Bronchial smooth muscle cell (primary cell): ENCODE results near the gene C3. TPM values are rescaled to one million over a fixed set of nuclear protein-coding genes. Genes with fewer than 3 reads are reported as not detected.

Experiments
- total RNA-seq: library from RNA; depleted of rRNA; stranded (reverse); fragments of >200 nt; gene quantifications from 2 replicates; pipeline ENCODE4 v1.2.1, GENCODE V29; 2014

The C3 gene
- 10.6 and 15.7 TPM in 2 replicates for total RNA-seq

GRCh38 chr19:6720369-6721137 is at the start of gene C3:
Gene C3, minus strand, starts transcription at chr19:6720650. Its CDS starts 61 bp downstream, at chr19:6720589.

GRCh38 chr19:6767357-6768235 is 47.1 kb upstream of the C3 start, which contains the start of gene SH2D3A:
Gene SH2D3A, minus strand, starts transcription at chr19:6767435. Its CDS starts 3,687 bp downstream, at chr19:6763748.

DNA sequence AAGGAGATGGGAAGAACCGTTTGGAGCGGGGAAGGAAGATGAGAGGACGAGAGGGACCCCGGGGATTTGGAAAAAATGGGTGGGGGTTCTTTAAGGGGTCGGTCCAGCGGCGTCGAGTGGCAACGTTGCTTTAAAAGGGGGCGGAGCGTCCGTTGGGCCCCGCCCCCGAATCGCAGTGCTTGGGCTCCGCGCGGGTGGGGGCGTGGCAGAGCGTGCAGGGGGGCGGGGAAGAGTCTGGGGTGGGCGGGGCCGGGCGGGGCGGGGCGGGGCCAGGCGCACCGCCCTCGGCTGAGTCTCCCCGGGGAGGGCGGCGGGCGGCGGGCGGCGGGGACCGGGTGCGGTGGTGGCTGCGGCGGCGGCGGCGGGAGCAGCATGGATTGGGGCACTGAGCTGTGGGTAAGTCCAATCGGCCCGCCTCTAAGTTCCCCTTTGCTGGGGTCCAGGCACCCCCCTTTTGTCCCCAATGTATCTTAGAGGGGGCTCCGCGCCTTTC is 19.0 kb upstream of the C3 start, which contains the start of gene TRIP10:
Gene TRIP10, plus strand, starts transcription at position 291 of the 493 bp plus-strand sequence. Its CDS starts 82 bp downstream, at position 373.

DNA sequence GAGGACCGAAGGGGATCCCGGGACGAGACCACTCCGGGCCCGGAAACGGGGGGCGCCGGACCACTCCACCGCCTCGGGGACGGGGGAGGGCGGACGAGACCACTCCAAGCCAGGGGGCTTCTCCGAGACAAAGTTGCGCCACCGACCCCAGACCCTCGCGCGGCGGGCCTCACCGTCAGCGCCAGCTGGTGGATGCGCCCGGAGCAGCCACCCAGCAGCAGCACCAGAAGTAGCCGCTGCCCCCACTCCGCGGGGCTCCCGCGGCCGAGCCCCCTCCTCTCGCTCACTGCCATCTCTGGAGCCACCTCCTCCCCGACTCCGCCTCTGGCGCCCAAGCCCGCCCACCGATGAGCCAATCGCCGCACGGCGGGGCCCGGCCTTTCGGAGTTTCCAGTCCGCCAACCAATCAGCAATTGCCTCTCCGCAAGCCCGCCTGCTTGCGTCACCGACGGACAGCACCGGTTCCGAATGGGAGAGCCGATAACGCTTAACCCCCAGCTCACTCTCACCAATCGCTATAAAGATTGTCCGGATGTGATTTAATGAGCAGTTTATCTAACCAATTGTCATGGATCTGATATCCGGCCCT is 16.9 kb upstream of the C3 start, which contains the start of gene GPR108:
Gene GPR108, minus strand, starts transcription at position 297 of the 589 bp plus-strand sequence. Its CDS starts 4 bp downstream, at position 293.

Other genes starting within 250 kb of the C3 start
- not detected in 2 replicates for gene DENND1C, start 238.9 kb downstream of the C3 start, total RNA-seq
- not detected in 2 replicates for gene TUBB4A, start 218.3 kb downstream of the C3 start, total RNA-seq
- 0.09 and 0.63 TPM in 2 replicates for gene TNFSF9, start 189.6 kb downstream of the C3 start, total RNA-seq
- 0.09 and 0.32 TPM in 2 replicates for gene CD70, start 129.5 kb downstream of the C3 start, total RNA-seq
- gene TNFSF14, start 50.5 kb downstream of the C3 start, total RNA-seq = under 0.01 TPM in 1 of 2 replicates, not detected in the other
- 50.0 and 82.5 TPM in 2 replicates for gene GPR108, start 16.9 kb upstream of the C3 start, total RNA-seq
- gene TRIP10, start 19.0 kb upstream of the C3 start, total RNA-seq = 35.8 and 41.5 TPM in 2 replicates
- under 0.01 TPM in 1 of 2 replicates, not detected in the other for gene SH2D3A, start 46.8 kb upstream of the C3 start, total RNA-seq
- gene VAV1, start 52.1 kb upstream of the C3 start, total RNA-seq = under 0.01 TPM in 1 of 2 replicates, not detected in the other
- gene ADGRE1, start 166.9 kb upstream of the C3 start, total RNA-seq = not detected in 2 replicates